Hematopoietic multipotent progenitor cell treated with erythropoietin and hydrocortisone succinate and interleukin-3 and kit ligand, for 17 days (in vitro differentiated cells): ENCODE results near the gene STPG4.
"Not testable (repeated sequence)": the region's sequence is repeated elsewhere in the genome, so short reads cannot be mapped to it uniquely, and the experiment has no call there.

ENCODE experiments used
- DNase-seq: peaks from one replicate; pipeline ENCODE4 v3.0.0-alpha.2; 2015; ENCODE audit warnings: low spot score

The STPG4 gene

GRCh38 chr2:47126783-47127182 lies 28.3 kb downstream of the STPG4 start:
- DNase-seq, result no peak

GRCh38 chr2:47124740-47125139 lies 30.4 kb downstream of the STPG4 start:
- not testable (repeated sequence) for DNase-seq

GRCh38 chr2:47120424-47120823 lies 34.7 kb downstream of the STPG4 start:
- DNase-seq, result not testable (repeated sequence)

GRCh38 chr2:47119001-47119400 lies 36.1 kb downstream of the STPG4 start:
- DNase-seq, result no peak

- DNase-seq, result no peak
Observed at GRCh38 chr2:47118581-47118980, 36.5 kb downstream of the STPG4 start.

GRCh38 chr2:47112665-47113435 lies 42.3 kb downstream of the STPG4 start:
- no peak for DNase-seq

GRCh38 chr2:47109680-47110079 lies 45.4 kb downstream of the STPG4 start:
- DNase-seq, result no peak

GRCh38 chr2:47109007-47109375 lies 46.1 kb downstream of the STPG4 start:
- no peak for DNase-seq

- DNase-seq, result not testable (repeated sequence)
Observed at GRCh38 chr2:47108267-47109006, 46.7 kb downstream of the STPG4 start.

- not testable (repeated sequence) for DNase-seq
Observed at GRCh38 chr2:47107201-47107600, 47.9 kb downstream of the STPG4 start.

GRCh38 chr2:47106231-47106630 lies 48.9 kb downstream of the STPG4 start:
- not testable (repeated sequence) for DNase-seq

- not testable (repeated sequence) for DNase-seq
Observed at GRCh38 chr2:47099712-47100111, 55.4 kb downstream of the STPG4 start.

- no peak for DNase-seq
Observed at GRCh38 chr2:47098953-47099352, 56.2 kb downstream of the STPG4 start.

- no peak for DNase-seq
Observed at GRCh38 chr2:47097563-47097962, 57.5 kb downstream of the STPG4 start.

- DNase-seq, result no peak
Observed at GRCh38 chr2:47096451-47096850, 58.7 kb downstream of the STPG4 start.

GRCh38 chr2:47095349-47096020 lies 59.6 kb downstream of the STPG4 start:
- DNase-seq, result no peak

- DNase-seq, result no peak
Observed at GRCh38 chr2:47094511-47095142, 60.5 kb downstream of the STPG4 start.

GRCh38 chr2:47093626-47094025 lies 61.5 kb downstream of the STPG4 start:
- no peak for DNase-seq

GRCh38 chr2:47092465-47092864 lies 62.6 kb downstream of the STPG4 start:
- no peak for DNase-seq

- DNase-seq, result no peak
Observed at GRCh38 chr2:47091118-47091517, 64.0 kb downstream of the STPG4 start.

GRCh38 chr2:47089083-47089464 lies 66.0 kb downstream of the STPG4 start:
- DNase-seq, result peak; percentile 36

GRCh38 chr2:47088371-47089082 lies 66.6 kb downstream of the STPG4 start:
- no peak for DNase-seq
